Measurements from ENCODE around the gene XKR7. TPM values are rescaled to one million over a fixed set of nuclear protein-coding genes. Genes with fewer than 3 reads are reported as not detected.

The XKR7 gene
- total RNA-seq, 1 experiment from 2014 or later, result under 0.01 TPM

DNA sequence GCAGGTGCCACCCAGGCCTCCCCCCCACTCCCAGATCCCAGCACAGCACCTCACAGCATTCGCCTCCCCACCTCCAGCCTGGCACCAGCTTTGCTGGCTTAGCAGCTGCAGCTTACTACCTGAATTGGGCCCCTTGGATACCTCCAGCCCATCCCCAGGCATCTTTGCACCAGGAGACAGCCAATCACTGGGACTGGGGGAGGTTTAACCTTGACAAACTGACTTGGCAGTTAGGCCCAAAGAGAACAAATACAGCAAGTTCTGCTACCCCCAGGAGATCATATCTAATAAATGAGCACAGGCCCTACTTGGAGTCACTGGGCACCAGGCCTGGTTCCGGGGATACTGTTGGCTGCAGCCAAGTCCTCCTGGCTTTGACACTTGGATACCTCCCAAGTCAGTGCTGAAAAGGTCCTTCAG is 24.9 kb upstream of the XKR7 start:
- no peak for DNase-seq (ENCODE audit: low read depth)

DNA sequence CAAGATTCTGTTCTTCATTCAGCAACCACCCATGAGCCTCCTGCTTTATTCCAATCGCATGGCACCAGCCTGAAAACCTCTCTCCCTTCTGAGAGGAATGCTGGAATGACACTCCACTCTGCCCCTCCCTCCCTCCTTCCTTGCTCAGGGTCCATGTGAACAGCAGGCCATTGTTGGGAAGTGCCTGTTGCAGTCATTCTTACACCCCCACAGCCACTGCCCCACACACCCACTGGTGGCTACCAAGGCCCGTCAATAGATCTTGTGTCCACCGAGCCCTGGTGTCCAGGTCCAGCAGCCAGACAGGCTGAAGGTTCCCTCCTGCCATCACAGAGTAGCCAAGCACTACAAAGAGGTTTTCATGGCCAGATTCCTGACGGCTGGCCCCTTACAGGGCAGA is 22.6 kb upstream of the XKR7 start:
- DNase-seq (ENCODE audit: low read depth), result no peak

DNA sequence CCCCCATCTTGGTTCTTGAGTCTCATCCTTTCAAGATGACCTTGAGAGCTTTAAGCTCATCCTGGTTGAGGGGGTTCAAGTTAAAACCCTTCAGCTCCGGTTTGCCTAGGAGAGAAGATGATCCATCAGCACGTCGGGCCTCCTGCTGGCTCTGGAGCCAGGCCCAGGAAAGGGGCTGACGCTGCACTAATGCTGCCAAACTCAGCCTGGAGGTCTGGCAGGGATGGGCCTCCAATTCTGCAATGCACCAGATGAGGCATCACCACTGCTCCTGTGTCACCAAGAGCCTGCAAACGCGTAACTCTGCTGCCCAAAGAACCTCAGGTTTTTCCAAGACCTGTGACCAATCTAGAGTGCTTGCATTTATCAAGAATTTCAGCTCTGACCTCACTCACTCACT is 22.2 kb upstream of the XKR7 start:
- DNase-seq (ENCODE audit: low read depth), result no peak

DNA sequence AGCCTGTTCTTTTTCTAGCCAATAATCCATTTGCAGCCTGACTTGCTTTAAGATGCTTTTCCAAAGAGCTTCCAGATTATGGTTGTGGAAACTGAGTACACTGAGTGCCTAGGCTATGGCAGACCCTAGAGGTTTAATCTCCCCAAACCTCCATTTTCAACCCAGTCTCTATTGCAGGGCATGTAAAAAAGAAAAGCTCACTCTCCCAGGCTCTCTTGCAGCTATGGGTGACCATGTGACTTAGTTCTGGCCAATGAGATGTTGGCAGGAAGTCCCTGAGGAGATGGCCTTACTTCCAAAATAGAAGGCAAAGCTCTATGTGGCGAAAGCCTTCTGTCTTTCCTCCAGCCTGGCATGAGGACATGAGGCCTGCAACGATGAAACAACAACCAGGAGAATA is 19.9 kb upstream of the XKR7 start:
- DNase-seq (ENCODE audit: low read depth), result no peak

DNA sequence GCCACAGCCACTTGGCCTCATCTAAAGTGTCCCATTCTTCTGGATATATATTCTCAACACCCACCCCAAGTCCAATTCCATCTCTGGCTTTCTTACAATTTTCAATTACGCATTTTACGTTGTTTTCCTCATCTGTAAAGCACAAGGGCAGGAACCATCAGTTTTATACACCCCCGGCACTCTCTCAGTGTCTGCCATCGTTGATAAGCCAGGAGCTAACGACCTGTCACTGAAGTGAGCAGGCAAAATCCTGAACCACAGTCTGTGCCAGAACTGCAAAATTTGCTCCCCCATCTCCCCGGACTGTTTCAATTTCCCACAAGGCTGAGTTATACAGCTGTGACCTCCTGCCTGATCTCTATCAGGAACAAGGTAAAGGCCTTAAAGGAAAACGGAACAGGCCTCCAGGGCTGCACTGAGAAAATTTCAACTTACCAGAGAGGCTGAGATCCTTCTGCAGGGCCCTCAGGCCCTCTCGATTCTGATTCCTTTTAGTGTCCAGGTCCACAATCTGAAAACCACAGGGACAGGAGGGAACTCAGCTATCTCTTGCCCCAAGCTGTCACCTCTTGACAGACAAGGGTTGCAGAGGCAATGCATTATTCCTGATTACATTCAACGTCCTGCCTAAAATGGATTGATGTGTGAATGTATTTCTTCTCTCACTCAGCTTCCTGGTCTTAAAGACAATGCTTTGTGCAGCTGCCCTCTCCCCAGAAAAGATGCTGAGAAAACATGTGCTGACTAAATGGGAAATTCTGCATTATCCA is 17.9 kb upstream of the XKR7 start:
- DNase-seq (ENCODE audit: low read depth), result no peak

DNA sequence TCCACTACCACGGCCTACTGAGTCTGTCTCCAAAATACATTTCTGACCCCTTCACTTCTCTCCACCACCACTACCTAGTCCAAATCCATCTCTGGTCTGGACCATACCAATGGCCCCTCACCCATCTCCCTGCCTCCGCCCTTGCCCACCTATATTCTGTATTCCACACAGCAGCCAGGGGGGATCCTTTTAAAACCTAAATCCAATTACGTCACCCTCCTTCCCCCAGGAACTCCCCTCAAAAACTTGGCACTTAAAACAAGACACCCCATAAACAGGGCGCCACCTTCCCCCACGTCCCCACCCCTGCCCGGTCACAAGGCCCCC is 16.8 kb upstream of the XKR7 start:
- no peak for DNase-seq (ENCODE audit: low read depth)

DNA sequence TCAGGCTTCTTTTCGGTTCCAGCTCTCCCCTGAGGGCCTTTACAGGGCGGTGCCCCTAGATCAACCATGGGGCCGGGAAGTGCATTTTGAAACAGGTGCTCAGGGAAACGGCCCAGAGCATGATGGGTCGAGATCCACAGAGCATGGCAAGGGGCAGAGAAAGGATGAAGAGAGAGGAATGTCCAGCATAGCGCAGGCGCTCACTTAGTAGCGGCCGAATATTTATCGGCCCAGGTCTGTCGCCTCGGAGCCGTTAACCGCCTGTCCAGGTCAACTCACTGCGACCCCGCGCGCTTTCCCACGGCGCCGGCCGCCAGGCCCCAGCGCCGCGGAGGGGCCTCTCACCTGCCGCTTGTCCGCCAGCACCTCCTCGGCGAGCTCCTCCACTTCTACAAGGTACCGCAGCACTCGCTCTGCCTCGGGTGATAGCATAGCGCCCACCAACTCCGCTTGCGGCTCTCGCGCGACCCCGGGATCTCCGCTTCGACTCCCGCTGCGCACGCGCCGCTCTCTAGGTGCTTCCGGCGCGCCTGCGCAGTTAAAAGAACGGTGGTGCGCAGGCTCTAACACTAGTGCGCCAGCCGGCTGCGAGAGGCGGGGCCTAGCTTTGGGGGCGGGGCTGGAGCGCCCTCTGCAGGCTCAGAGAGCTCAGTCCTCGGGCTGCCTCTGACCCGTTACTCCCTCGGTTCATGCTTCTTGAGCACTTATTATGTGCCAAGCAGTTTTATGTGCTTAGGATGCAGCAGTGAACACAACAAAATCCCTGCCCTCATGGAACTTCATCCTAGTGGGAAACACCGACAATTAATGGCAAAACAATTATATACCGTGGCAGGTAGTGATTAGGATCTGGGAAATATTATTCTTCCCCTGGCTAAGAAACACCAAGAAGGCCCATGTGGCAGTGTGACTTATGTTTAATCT is 16.2 kb upstream of the XKR7 start, which contains the start of gene PDRG1:
Gene PDRG1, minus strand, starts transcription at position 517 of the 924 bp plus-strand sequence. Its CDS starts 85 bp downstream, at position 432.
- peak; percentile 97 for DNase-seq (ENCODE audit: low read depth)

DNA sequence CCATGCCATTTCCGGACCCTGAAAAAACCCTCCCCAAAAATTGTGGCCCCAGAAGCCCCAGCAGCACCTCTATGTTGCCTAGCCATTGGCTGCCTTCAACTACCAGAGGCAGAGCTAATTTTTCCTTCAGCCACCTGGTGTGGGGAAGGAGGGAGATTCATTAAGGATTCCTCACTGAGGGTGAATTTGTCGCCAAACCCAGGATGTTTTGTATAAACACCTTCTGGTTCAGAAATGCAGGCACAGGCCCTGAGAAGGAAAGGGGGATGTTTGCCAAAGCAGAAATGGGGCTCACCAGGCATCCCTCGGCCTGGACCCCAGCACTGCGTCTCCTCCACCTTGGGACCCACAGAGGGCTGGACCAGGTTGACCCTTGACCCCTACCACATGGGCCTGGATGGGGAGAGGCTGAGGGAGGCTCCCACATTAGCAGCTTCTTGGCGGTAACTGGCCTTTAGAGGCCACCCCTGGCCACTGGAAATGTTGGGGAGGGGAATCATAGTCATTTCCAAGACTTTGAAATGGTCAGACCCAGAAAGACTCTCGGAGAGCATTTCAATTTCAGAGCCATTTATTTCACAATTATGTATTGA is 14.3 kb upstream of the XKR7 start:
- no peak for DNase-seq (ENCODE audit: low read depth)

DNA sequence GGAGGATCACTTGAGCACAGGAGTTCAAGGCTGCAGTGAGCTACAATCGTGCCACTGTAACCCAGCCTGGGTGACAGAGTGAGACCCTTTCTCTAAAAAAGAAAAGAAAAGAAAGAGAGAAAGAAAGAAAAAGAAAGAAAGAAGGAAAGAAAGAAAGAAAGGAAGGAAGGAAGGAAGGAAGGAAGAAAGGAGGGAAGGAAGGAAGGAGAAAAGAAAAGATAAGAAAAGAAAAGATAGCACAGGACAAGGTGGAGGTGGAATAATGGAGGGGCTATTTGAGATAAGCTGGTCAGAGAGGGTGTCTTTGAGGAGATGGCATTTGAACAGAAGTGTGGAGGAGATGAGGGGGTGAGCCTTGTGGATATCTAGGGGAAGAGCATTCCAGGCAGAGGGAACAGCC is 13.5 kb upstream of the XKR7 start:
- no peak for DNase-seq (ENCODE audit: low read depth)

DNA sequence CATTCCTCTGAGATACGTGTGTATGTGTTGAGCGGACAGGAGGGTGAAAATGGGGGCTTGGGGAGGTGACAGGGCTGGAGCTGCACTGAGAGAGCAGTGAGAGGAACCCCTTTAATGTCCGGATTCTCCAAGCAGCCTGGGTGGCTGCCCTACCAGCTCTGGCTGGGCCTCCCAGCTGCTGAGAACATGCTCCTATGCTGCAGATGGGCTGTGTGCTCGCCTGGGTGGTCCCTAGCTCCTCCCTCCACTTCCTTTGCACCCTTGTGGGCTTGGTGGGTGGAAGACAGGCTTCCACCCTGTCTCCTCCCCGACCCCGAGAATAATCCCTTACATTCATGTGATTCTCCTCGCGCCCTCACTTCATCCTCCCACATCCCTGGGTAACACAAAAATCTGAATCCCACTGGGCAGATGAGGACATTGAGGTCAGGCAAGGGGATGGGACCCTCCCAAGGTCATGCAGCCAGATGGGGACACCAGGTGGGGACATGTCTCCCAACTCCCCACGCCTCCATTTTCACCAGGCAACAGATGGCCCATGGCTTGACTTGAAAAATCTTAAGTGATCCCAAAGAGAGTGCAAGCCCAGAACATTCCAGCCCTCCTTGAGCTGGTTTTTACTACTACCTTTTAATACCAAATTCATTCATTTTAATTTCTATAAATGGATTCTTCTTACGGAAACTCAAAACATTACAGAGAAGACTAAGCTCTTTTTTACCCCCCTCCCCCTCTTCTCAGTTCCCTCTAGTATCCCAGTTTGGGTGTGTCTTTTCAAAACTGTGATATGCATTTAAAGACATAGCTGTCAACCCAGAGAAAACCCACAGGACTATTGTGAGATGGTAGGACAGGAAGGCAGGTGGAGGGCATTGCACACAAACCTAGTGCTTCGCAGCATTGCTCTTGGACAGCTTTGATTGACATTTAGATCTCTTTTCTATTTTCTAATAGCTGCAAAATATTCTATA is 11.1 kb upstream of the XKR7 start:
- DNase-seq (ENCODE audit: low read depth), result no peak

DNA sequence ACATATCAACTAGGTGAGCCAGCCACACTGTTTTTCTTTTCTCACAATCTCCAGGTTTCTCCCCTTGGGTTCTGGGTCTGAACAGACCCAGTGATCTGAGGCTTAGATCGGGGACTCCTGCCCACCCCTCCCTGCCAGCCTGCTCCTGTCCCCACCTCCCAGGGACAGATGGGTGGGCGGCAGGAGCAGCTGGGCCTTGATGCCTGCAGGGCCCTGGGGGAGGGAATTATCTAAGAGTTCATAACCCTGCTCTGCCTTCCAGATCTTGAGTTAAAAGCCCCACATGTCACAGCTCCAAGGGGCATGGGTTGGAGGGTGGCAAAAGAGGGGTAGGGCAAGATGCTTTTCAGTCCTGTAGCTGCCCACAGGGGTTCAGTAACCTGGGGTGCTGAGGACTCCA is 5.2 kb upstream of the XKR7 start:
- DNase-seq (ENCODE audit: low read depth), result no peak

DNA sequence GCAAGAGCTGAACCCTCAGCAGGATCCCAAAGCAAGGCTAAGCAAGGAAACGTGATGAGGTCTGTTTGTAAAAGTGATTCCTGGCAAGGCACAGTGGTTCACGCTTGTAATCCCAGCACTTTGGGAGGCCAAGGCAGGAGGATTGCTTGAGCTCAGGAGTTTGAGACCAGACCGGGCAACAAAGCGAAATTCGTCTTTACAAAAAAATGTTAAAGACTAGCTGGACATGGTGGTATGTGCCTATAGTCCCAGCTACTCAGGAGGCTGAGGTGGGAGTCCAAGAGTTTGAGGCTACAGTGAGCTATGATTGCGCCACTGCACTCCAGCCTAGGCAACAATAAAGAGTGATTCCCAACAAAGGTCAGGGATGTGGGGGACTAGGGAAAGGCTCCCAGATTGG is 4.1 kb upstream of the XKR7 start:
- no peak for DNase-seq (ENCODE audit: low read depth)

DNA sequence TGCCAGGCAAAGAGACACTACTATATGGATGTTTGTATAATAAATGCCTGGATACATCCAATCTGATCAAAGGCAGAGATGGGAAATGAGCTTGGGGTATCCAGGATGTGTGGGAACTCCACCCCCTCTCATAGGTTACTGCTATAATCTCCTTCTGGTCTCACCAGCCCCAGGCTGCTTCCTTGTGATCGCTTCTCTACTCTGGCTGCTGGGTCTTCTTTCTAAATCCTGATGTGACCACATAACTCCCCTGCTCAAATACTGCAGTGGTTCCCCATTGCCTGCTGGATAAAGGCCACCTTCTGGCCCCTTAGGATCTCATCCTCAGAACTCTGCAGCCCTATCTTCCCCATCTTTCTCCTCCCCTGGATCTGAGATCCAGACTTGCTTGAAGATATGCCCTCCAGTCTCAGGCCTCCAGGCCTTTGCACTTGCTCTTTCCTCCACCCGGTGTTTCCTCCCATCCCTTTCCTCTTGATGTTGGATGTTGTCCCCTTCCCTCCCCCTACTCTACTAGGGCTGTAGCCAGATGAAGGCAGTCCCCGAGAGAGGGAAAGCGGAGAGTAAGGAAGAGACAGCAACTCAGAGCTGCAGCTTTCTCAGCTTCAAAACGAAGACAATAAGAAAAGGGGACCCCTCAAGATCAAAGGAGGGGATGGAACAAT is 828 bp upstream of the XKR7 start:
- DNase-seq (ENCODE audit: low read depth), result no peak

DNA sequence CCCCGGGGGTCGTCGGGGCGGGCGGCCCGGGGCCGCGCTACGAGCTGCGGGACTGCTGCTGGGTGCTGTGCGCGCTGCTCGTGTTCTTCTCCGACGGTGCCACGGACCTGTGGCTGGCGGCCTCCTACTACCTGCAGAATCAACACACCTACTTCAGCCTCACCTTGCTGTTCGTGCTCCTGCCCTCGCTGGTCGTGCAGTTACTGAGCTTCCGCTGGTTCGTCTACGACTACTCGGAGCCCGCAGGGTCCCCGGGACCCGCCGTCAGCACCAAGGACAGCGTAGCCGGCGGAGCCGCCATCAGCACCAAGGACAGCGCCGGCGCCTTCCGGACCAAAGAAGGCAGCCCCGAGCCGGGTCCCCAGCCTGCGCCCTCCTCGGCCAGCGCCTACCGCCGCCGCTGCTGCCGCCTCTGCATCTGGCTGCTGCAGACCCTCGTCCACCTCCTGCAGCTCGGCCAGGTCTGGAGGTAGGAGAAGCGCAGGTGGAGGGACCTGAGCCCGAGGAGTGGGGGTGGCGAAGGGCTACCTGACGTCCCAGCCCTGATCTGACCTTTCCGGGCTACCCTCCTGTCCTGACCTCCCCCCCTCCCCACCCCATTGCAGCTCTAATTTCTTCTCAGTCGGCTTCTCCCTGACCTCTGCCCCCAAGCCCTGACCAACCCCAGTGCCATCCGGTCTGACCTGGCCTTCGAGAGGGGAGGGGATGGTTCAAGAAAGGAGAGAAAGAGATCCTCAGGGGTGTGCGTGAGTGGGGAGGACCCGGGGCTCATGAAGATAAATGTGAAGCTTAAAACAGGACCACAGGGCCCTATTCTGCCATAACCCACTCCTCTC is 558 bp downstream of the XKR7 start:
- DNase-seq (ENCODE audit: low read depth), result peak; percentile 79

DNA sequence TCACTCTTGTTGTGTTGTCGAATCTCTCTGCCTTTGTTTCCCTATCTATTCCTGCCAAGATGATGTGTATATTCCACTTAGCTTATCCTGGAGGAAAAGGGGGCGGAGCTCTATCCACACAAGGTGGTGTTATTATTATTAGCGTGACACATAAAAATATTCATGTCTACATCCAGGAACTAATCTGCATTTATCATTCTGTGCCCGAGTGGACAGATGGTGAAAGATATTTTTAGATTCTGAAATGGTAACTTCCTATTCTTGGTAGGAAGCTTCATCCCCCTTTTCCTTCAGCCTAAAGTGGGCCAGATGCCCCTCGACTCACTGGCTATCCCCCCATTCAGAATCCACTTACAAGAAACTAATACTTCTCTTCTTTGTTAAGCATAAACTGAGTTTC is 2.0 kb downstream of the XKR7 start:
- no peak for DNase-seq (ENCODE audit: low read depth)

DNA sequence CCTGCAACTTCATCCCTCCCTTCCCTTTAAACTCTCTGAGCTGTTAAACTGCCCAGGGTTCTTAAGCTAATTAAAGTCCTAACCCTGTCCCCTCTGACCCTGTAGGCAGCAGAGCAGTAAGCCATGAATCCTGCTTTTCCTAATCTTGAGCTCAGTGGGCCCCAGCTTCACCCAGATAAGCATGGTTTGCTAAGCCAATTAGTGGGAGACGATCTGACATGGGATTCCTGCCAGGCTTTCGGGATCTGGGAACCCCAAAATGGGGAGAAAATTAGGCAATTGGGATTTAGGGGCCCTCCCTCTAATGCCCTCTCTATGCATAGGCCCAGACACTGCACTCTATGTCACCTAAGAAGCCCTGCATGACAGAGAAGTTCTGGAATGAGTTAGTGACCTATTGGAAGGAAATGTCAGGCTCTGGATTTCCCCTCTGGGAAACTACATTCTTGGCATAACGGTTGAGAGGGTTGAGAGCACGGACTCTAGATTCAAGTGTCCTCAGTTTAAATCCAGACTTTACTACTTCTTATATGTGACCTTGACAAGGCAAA is 4.6 kb downstream of the XKR7 start:
- peak; percentile 13 for DNase-seq (ENCODE audit: low read depth)

DNA sequence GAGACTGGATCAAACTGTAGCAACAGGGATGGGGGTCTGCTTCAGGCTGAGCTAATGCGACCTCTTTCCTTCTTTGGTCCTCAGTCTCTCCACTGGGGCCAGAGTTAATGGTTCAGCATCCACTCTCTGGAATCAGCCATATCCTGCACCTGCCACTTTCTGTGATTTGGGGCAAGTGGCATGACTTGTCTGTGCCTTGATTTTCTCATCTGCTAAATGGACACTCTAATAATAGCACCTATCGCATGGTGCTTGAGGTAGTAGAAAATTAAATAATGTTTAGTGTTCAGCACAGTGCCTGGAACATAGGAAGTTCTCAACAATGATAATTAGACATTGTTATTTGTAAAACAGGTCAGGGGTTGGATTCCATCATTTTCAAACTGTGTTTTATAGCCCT is 6.3 kb downstream of the XKR7 start:
- no peak for DNase-seq (ENCODE audit: low read depth)

DNA sequence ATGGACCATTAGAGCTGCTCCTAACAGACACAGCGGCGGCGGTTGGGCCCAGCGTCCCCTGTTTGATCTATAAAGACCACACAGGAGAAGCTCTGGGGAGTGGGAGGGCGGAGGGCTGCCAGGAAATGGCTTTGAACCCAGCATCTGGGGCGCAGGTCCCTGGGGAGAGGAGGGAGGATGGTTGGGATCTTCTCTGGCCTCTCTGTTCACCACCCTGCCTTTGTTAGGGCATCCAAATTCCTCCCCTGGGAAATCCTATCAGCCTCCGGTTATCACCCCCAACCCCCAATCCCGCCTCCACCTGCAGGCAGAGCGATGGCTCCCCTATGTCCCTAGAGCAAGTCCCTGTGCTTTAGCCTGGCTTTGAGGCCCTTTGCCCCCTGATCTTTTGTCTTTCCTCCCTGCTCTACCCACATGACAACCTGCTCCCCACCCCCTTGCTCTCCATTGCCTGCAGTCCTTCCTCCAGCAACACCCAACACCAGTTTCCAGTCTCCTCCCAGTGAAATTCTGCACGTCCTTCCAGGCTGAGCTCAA is 7.1 kb downstream of the XKR7 start:
- DNase-seq (ENCODE audit: low read depth), result no peak

DNA sequence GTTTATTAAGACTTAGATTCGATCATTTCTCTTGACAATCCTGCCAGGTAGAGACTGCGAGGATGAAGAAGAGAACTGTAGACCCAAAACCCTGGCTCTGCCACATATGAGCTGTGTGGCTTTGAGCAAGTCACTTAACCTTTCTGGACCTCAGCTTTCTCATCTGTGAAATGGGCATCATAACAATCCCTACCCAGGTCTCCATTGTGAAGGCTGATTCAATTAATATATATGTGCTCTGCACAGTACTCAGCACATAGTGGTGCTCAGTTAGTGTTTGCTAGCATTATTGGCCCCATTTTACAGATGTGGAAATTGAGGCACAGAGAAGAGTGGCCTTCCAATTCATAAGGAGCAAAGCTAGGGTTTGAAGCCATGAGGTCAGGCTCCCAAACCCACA is 7.9 kb downstream of the XKR7 start:
- DNase-seq (ENCODE audit: low read depth), result no peak

Data from Daoy (cell line).